NCI-H460 (cell line): ENCODE results near the gene KPNA3. TPM values are rescaled to one million over a fixed set of nuclear protein-coding genes. Genes with fewer than 3 reads are reported as not detected.
A peak's percentile ranks its signal among the peaks of the same experiment; 100 is the strongest.
"Not testable (repeated sequence)": the region's sequence is repeated elsewhere in the genome, so short reads cannot be mapped to it uniquely, and the experiment has no call there.

Experiments used
- DNase-seq: peaks from one replicate; pipeline ENCODE4 v3.0.0-alpha.2; 2016; ENCODE audit warnings: low read depth; ENCODE audit errors: extremely low read depth
- total RNA-seq: library from RNA; depleted of rRNA; stranded (reverse); fragments of >200 nt; shearing (Covaris generic); gene quantifications from 2 replicates; pipeline ENCODE4 v1.2.3, GENCODE V29; 2014

Gene KPNA3
- total RNA-seq, 1 experiment from 2014 or later, result 16.0 TPM

DNA sequence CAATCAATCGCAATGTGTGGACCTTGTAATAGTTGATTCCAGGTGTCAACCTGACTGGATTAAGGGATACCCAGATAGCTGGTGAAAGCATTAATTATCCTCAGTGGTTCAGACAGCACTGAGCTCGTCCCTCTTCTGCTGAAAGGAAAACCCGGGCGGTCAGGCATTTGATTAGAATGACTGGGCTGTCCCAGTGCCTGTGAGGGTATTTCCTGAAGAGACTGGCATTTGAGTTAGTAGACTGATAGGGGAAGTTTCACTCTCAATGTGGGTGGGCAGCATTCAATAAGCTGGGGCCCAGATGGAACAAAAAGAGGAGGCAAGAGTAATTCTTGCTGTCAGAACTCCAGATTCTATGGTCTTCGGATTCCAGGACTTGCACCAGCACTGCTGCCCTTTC, 31.9 kb downstream of the KPNA3 start:
- DNase-seq, result no peak

DNA sequence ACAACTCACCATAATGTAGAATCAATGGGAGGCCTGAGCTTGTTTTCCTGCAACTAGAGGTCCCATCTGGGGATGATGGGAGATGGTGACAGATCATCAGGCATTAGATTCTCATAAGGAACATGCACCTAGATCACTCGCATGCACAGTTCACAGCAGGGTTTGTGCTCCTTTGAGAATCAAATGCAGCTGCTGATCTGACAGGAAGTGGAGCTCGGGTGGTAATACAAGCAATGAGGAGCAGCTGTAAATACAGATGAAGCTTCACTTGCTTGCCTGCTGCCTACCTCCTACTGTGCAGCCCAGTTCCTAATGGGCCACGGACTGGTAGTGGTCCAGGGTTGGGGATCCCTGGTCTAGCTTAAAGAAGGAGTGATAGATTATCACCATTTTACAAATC, 33.0 kb downstream of the KPNA3 start:
- DNase-seq, result no peak

DNA sequence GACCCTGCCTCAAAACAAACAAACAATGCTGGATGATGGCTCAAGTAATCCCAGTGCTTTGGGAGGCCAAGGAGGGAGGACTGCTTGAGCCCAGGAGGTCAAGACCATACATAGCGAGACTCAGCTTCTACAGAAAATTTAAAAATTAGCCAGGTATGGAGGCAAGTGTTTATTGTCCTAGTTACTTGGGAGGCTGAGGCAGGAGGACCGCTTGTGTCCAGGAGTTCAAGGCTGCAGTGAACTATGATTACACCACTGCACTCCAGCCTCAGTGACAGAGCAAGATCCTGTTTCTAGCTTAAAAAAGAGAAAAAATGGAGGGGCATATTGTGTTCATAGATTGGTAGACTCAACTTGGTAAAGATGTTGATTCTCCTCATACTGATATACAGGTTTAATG, 36.2 kb downstream of the KPNA3 start:
- no peak for DNase-seq

DNA sequence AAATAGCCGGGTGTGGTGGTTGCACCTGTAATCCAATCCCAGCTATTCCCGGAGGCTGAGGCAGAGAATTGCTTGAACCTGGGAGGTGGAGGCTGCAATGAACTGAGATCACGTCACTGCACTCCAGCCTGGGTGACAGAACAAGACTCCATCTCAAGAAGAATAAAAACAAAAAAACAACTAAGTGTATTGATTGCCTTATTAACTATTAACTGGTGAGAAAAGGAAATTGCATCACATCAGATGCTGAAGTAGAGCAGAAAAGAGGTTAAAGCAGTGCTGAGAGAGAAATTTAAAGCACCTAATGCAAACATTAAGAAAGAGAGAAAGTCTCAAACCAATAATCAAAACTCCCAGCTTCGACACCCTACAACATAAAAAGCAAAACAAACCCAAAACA, 38.3 kb downstream of the KPNA3 start:
- DNase-seq, result no peak

GRCh38 chr13:49749848-49750247, 42.6 kb downstream of the KPNA3 start:
- no peak for DNase-seq

DNA sequence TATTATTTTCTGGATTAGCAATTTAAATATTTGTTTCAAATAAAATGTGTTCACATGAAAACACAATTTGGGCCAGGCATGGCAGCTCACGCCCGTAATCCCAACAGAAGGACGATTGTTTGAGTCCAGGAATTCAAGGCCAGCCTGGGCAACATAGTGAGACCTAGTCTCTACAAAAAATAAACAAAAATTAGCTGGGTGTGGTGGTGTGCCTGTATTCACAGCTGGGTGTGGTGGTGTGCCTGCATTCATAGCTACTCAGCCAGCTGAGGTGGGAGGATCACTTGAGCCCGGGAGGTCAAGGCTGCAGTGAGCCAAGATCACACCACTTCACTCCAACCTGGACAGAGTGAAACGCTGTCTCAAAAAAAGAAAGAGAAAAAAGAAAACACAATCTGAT, 46.4 kb downstream of the KPNA3 start:
- no peak for DNase-seq

GRCh38 chr13:49740870-49741269, 51.6 kb downstream of the KPNA3 start:
- DNase-seq, result no peak

DNA sequence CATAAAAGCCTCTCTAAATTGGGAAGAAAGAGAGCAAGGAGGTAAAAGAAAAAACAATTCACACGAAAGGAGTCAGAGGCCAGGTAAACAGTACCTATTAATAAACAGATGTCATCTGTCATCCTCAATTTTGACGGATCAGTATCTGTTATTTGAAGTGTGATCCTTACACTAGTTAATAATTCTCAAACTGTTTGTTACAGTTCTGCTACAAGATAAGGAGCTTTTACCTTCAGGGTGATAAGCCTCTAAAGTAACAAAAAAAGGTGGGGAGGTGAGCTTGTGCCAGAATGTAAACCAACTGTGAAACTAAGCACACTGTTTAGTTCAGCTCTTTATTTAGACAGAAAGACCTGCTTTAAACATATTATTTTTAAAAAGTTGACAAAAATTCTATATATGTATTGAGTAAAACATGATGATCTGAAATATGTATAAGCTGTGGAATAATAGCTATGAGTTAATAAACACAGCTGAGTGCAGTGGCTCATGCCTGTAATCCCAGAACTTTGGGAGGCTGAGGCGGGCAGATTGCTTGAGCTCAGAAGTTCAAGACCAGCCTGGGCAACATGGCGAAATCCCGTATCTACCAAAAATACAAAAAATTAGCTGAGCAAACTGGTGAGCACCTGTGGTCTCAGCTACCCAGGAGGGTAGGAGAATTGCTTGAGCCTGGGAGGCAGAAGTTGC, 52.8 kb downstream of the KPNA3 start:
- no peak for DNase-seq

- DNase-seq, result no peak
These were observed 59.1 kb downstream of the KPNA3 start for GRCh38 chr13:49733181-49733951.

- DNase-seq, result no peak
These were observed 60.7 kb downstream of the KPNA3 start for GRCh38 chr13:49731766-49732165.

GRCh38 chr13:49716615-49717014, 75.9 kb downstream of the KPNA3 start:
- no peak for DNase-seq

DNA sequence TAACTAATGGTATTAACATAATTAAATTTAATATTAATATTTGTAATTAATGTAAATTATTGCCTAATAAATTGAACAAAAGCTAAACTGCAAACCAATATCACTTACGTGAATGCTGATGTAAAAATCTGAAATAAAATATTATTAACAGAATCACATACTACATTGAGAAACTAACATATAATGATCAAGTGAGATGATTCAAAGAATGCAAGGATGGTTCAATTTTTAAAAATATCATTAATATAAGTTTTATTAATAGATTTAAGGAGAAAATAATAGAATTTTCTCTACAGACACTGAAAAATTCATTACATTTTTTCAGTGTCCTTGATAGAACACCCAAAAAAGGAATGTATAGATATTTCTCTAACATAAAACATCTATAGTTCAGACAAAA, 77.7 kb downstream of the KPNA3 start:
- DNase-seq, result no peak

GRCh38 chr13:49711218-49711863, 81.1 kb downstream of the KPNA3 start:
- no peak for DNase-seq

DNA sequence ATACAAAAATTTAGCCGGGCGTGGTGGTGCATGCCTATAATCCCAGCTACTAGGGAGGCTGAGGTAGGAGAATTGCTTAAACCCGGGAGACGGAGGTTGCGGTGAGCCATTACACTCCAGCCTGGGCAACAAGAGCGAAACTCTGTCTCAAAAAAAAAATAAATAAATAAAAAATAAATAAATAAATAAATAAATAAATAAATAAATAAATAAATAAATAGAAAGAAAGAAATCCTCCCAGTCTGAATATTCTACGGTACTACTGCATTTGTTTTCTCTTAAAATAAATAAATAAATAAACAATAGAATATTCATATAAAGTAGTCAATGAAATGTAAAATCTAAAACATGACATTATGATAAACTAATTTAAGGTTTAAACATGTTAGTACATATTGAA, 88.2 kb downstream of the KPNA3 start:
- not testable (repeated sequence) for DNase-seq

DNA sequence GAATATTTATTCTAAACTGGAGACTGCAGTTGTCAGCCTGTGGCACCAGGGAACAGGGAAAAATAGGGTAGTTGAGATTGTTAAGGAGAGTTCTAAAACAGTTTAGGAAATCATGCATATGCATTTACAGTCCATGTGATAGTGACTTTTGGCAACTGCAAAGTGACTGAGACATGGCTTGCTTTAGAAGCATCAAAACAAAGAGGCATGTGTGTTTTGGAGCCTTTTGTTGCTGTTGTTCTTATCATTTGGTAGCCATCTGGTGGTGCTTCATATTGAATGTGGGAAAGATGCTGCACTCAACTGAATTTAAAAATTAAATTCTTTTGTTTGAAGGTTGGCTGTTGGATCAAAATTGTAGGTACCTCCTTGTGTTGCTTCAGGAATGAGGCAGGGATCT, 91.0 kb downstream of the KPNA3 start:
- no peak for DNase-seq

- DNase-seq, result no peak
These were observed 95.0 kb downstream of the KPNA3 start for GRCh38 chr13:49697468-49697867.

DNA sequence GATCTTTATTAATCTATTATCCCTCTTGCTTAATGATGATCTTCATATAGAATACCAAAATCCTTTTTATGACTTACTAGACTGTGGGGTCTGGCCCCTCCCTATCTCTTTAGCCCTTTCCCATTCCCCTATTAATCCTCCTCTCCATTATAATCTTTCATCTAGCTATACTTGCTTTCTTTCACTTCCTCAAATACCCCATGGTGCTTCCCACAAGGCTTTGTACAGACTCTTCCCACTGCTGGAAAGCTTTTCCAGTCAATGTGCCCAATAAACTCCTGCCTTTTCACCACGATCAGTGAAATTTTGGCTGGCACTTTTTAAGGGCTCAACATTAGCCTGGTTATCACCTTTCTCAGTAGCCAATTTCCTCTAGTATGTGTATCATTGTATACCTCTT, 98.0 kb downstream of the KPNA3 start:
- no peak for DNase-seq

GRCh38 chr13:49693877-49694276, 98.6 kb downstream of the KPNA3 start:
- DNase-seq, result no peak

DNA sequence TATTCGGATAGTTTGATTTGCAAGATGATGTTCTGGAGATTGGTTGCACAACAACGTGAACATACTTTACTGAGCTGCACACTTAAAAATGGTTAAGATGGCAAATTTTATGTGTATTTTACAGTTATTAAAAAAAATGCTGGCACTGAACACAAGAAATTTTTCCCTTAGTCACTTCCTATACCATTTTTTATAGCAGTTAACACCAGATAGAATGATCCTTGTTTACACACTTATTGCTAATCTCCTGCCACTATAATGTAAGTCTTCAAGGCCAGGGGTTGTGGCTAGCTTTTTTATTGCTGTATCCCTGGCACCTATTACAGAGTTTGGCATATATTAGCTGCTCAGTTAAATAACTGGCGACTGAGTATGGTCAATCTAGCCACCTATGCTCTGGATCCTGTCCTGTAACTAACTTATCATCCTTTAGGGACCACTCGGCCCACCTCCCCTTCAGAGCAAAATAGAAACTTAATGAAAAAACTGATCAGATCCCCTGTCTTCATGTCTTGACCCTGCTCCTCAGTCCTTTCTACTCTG, 99.2 kb downstream of the KPNA3 start:
- no peak for DNase-seq

DNA sequence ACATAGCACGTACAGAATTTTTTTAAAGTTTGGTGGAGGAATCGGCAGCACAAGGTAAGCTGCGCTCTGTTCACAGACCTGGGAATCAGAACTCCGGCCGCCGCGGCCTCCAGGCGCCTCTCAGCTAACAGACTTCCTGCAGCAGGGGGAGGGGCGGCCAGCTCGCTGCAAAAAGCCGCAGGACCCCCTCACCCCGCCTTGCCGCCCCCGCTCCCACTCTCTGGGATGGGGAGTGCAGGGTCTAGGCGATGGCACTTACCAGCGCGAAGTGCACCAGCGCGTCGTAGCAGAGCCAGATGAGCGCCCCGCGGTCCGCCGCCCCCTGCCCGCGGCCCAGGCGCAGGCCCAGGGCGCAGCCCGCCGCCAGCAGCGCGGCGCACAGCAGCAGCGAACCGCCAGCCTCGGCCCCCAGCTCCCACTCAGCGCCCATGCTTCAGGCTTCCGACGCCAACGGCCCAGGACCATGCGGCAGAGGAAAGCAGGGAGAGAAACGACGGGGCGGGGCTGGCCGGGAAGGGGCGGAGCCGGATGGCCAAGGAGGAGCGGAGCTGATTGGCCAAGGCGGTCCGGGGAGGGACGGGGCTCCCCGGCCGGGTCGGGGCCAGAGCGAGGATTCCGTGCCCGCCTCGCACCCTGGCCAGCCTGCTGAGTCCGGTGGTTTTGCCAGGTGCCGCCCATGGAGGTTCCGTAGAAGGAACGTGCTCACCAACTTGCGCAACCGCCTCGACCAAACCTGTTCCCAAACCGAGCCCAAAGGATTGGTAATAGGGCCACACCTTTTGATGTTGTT, 101.3 kb downstream of the KPNA3 start, which contains the start of gene EBPL:
TSS of gene EBPL (minus strand) at position 492 of the 790 bp plus-strand sequence. CDS start at position 430, 62 bp downstream.
- peak; percentile 77 for DNase-seq
